ENCODE results near the gene NEGR1.

DNA sequence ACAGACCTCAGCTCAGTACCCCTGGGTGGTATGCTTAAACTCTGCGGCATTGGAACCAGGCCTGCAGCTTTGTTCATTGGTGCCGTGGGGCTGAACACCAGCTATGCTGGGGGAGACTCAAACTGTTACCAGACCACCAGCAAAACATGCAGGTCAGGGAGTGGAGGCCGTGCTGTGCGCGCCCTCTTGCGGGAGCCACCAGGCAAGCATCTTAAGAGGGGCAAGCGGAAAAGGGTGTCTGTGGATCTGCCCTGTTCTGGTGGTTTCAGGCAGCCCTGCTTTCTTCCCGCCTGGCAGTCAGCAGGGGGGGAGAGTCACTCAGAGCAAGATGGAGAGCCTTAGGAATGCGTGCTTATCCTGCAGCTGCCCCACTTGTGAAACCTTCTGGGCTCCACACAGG, 924.6 kb downstream of the NEGR1 start:
- TF ChIP-seq, protein P1, sequence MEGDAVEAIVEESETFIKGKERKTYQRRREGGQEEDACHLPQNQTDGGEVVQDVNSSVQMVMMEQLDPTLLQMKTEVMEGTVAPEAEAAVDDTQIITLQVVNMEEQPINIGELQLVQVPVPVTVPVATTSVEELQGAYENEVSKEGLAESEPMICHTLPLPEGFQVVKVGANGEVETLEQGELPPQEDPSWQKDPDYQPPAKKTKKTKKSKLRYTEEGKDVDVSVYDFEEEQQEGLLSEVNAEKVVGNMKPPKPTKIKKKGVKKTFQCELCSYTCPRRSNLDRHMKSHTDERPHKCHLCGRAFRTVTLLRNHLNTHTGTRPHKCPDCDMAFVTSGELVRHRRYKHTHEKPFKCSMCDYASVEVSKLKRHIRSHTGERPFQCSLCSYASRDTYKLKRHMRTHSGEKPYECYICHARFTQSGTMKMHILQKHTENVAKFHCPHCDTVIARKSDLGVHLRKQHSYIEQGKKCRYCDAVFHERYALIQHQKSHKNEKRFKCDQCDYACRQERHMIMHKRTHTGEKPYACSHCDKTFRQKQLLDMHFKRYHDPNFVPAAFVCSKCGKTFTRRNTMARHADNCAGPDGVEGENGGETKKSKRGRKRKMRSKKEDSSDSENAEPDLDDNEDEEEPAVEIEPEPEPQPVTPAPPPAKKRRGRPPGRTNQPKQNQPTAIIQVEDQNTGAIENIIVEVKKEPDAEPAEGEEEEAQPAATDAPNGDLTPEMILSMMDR (IDR thresholded peaks at IDR 0.05; ENCODE audit: poor library complexity) = no peak
- no peak for TF ChIP-seq EZH2phosphoT487 (IDR thresholded peaks at IDR 0.05; ENCODE audit: low read depth, severe bottlenecking, unreplicated experiment)
- no peak for TF ChIP-seq EZH2 (IDR thresholded peaks at IDR 0.05; ENCODE audit: borderline replicate concordance)

All from hepatocyte (in vitro differentiated cells).